KG1 (cell line): ENCODE results near the gene PROKR1.
"Not testable (repeated sequence)": the region's sequence is repeated elsewhere in the genome, so short reads cannot be mapped to it uniquely, and the experiment has no call there.

Experiments
- DNase-seq: peaks from one replicate; lab custom pipeline; 2025; lab: John Stamatoyannopoulos, UW

Gene PROKR1

DNA sequence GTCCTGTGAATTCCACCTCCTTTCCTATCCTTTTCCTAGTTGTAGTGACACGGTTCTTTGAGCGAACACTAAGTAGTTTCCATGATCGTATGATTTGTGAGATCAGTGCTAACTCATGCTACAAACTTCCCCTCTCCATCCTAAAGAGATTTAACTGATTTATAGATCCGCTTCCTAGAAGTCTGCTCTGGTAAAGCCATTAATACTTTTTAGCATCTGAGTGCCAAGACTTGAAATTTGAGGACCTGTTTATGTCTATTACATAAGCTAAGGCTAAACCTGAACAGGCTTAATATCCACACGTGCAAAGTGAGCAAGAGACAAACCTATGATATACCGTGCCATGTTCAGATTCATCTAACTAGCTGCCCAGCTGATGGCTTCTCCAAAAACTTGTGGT, 14.9 kb downstream of the PROKR1 start:
- no peak for DNase-seq

DNA sequence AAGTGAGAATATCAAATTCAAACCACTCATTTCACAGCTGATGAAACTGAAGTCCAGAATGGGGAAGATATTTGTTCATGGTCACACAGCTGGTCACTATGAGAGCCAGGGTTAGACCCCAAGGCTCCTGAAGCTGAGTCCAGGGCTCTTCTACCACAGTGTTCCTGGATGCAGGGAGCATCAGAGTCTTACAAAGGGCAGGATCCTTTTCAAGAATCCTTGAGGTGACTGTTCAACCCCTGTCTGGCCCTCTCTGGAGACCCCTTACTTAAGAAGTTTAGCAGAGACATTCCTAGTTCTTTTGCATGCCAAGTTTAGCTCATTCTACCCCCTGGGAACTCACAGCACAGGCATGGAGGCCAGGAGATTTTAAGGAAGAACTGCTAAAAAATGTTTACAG, 15.7 kb downstream of the PROKR1 start:
- DNase-seq: no peak

DNA sequence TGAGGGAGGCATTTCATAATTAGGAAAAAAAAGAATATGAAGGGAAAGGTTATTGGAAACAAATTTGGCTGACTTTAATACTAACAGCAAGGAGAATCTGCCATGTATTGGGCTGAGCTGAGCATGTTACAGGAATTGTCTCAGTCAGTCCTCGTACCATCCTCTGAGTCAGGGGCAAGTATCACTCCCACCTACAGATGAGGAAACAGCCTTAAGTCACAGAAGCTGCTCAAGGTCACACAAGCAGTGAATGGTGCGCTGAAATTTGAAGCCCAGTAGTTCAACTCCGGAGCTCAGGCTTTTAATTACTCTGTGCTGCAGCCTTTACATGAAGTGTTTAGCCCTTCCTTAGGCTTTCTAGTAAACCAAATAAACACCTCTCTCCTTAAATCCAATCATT, 17.3 kb downstream of the PROKR1 start:
- DNase-seq: no peak

DNA sequence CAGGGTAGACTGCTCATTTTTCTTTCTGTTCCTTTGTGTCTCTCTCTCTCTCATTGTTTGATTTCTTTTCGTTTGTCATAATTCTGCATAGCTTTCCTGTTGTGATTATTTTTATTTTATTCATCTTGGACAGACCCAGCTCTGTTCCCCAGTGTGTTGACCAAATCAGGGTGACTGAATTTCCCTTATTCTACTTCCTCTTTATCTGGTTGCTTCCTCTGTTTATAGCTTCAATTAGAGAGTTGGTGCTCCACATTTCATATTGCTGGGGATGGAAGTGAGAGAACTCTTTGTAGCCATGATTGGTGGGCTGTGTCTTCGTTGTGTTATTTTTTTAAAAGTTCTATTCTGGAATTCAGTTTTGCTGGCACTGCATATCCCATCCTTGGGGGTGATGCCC, 19.1 kb downstream of the PROKR1 start:
- no peak for DNase-seq

DNA sequence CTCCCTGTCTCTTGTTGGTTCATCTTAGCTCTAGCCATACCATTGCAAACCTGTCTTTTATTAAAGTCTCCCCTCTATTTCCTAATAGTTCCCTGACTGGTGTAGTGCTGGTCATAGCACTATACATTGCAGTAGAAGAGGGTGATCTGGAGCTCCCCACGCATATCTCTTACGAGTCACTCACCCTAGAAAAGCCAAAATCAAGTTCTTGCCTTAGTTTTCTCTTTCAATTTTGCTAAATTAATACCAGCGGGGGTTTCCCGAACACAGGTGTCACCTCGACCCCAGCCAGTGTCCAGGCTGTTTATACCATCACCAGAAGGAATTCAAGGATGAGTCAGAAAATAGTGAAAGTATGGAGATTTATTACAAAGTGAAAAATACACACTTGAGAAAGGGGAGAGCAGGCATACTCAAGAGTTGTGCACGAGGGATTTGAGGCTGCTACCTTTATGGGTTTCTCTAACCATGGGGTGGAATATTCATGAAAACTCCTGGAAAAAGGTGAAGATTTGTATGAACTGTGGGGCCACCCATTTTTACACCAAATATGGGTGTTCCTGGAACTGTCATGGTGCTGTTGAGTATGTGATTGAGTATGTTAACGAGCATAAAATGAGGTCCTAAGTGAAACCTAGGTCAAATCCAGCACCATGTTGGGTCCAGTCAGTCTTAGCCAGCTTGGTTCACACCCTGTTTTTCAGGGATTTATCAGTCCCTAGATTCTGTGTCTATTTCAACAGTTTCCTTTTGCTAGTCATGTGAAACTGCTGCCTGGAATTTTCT, 20.2 kb downstream of the PROKR1 start:
- DNase-seq: no peak

DNA sequence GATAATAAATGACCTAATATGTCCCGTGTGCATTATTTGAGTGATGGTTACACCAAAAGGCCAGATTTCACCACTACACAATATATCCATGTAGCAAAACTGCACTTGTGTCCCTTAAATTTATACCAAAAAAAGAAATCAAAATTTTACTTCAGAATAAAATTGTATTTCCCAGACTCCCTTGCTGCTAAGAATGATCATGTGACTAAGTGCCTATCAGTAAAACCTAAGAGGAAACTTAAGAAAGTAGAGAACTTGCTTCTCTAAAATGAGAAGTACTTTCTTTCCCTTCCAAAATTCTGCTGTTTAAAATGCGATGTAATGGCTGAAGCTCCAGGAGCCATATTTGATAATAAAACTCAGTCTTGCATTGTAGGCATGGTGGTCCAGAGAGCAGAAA, 24.0 kb downstream of the PROKR1 start:
- no peak for DNase-seq

DNA sequence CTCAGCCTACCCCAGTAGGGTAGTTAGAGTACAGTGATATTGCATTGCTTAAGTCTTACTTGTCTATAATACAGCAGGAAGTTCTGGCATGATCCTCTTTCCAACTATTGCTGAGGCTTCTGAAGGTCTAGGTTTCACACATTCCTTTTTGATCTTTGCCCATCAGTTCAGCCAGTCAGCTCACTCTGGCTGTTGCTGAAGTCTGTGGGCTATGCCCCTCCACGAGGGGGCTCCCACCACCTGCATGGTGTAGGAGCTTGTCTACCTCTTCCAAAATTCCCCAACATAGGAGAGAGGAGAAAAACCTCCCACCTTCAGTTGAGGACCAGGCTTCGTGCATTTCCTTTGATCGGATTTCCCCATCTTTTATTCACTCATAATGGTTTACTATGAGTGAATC, 26.3 kb downstream of the PROKR1 start:
- no peak for DNase-seq

DNA sequence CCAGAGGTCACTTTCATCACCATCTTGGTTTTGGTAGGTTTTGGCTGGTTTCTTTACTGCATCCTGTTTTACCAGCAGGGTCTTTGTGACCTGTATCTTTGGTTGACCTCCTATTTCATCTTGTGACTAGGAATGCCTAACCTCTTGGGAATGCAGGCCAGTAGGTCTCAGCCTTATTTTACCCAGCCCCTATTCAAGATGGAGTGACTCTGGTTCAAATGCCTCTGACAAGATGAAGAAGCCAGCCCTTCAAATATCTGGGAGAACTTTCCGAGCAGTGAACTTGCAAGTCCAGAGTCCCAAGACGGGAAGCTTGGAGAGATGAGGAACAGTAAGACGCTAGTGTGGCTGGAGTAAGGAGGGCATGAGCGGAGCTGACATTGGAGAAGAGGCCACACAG, 28.6 kb downstream of the PROKR1 start:
- DNase-seq: no peak

DNA sequence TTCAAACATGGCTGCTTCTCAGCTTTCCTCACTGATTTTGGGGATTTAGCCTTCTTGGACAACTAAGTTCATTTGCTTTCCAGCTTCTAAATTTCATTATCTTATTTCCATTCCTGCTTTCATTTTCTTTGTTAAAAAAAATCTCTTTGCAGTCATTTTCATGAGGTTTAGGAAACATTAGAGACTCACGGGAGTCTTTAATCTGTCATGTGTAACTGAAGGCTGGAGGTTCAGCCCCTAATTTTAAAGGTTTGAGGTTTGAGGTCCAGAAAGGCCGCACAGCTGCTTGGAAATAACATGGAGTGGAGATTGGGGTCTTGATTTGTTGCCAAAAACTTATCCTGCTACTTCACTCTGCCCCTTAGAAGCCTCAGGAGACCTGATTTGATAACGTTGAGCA, 30.3 kb downstream of the PROKR1 start:
- no peak for DNase-seq

DNA sequence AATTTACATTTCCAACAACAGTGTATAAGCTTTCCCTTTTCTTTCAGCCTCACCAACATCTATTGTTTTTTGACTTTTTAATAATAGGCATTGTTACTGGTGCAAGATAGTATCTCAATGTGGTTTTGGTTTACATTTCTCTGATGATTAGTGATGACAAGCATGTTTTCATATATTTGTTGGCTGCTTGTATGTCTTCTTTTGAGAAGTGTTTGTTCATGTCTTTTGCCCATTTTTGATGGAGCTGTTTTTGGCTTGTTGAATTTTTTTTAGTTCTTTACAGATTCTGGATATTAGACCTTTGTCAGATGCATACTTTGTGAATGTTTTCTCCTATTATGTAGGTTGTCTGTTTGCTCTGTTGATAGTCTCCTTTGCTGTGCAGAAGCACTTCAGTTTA, 32.1 kb downstream of the PROKR1 start:
- no peak for DNase-seq

DNA sequence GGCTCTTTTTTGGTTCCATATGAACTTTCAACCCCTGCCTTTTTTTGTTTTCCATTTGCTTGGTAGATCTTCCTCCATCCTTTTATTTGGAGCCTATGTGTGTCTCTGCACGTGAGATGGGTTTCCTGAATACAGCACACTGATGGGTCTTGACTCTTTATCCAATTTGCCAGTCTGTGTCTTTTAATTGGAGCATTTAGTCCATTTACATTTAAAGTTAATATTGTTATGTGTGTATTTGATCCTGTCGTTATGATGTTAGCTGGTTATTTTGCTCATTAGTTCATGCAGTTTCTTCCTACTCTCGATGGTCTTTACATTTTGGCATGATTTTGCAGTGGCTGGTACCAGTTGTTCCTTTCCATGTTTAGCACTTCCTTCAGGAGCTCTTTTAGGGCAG, 34.5 kb downstream of the PROKR1 start:
- DNase-seq: not testable (repeated sequence)

DNA sequence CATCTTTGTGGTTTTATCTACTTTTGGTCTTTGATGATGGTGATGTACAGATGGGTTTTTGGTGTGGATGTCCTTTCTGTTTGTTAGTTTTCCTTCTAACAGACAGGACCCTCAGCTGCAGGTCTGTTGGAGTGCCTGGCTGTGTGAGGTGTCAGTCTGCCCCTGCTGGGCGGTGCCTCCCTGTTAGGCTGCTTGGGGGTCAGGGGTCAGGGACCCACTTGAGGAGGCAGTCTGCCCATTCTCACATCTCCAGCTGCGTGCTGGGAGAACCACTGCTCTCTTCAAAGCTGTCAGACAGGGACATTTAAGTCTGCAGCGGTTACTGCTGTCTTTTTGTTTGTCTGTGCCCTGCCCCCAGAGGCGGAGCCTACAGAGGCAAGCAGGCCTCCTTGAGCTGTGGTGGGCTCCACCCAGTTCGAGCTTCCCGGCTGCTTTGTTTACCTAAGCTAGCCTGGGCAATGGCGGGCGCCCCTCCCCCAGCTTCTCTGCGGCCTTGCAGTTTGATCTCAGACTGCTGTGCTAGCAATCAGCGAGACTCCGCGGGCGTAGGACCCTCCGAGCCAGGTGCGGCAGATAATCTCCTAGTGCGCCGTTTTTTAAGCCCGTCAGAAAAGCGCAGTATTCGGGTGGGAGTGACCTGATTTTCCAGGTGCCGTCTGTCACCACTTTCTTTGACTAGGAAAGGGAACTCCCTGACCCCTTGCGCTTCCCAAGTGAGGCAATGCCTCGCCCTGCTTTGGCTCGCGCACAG, 36.0 kb downstream of the PROKR1 start:
- DNase-seq: not testable (repeated sequence)

DNA sequence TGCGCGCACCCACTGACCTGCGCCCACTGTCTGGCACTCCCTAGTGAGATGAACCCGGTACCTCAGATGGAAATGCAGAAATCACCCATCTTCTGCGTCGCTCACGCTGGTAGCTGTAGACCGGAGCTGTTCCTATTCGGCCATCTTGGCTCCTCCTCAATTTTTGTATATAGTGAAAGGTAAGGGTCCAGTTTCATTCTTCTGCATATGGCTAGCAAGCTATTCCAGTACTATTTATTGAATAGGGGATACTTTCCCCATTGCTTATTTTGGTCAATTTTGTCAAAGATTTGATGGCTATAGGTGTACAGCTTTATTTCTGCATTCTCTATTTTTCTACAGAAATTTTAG, 36.5 kb downstream of the PROKR1 start:
- not testable (repeated sequence) for DNase-seq

DNA sequence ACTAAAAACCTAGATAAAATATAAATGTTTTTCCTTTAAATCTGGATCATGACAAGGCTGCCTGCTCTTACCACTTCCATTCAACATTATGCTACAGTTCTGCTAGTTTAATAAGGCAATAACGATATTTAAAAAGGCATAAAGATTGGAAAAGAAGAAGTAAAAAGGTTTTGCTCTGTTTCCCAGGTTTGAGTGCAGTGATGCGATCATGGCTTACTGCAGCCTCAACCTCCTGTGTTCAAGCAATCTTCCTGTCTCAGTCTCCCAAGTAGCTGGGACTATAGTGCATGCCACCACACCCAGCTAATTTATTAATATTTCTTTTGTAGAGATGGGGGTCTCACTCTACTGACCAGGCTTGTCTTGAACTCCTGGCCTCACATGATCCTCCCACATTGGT, 40.8 kb downstream of the PROKR1 start:
- DNase-seq: no peak

DNA sequence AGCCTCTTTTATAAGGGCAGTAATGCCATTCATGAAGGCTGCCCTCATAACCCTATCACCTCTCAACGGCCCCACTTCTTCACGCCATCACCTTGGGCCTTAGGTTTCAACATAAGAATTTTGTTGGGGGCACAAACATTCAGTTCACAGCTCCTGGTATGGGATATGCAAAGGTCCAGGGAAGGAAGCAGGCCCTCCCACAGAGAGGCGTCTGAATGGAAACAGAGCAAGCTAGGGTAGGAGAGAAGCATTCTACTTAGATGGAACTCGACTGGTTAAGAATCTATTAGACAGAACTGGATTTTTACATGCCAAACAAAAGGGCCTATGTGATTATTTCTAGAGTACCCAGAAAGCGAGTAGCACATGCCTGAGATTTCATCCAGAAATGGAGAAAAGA, 42.8 kb downstream of the PROKR1 start:
- DNase-seq: no peak

DNA sequence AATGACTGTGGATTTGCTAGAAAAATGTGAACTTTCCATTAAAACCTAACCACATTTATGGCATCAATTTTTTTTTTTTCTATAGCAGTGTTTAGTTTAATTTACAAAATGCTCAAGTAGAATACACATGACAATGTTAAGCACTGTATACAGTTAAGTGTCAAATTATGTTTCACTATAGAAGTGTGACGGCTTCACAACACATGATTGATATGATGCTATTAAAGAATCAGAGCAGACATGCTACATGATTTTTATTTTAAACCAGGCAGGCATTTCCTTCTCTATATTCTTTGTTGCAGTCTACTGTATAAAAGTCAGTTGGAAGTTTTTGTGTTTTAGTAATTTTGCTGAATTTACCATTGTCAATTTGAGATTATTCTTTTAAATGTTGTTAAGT, 43.6 kb downstream of the PROKR1 start:
- no peak for DNase-seq

DNA sequence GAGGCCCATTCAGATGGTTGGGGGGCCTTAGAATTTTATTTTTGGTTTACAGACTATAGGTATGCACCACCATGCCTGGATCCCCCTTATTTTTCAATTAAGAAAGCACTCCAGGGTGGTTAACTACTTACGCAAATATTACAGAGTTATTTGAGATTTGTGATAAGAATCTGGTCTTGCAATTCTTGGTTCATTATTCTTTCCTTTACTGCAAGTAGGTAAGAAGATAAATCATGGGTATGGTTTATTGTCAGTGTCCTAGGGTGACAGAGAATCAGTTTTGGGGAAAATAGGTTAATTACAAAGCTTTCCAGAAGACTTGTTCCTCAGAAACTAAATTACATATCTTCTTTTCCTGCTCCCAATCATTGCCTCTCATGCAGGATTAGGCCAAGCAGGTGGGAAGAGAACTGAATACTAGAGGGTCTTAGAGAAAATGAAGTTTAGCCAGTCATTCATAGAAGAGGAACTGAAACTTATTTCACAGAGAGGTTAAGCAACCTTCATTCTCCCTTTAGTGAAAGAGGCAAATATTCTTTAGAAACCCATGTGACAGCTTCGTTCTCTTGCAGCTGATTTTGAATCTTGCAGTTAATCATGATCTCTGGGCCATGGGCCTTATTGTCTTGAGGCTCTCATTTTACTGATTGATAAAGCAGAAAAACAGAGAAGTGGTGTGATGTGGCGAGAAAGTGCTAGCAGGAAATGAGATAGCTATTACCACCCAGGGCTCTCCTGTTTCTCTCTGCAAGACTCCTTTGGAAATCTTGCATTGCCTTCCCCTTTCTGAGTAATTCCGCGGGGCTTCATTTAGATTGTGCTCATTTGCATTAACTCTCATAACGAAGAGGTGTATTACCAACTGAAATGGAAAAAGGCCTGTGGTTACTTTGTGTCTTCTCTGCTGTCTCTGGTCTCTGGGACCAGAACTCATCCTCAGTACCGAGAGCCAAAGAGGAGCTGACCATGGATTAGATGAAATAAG, 46.5 kb downstream of the PROKR1 start:
- DNase-seq: peak; percentile 40

DNA sequence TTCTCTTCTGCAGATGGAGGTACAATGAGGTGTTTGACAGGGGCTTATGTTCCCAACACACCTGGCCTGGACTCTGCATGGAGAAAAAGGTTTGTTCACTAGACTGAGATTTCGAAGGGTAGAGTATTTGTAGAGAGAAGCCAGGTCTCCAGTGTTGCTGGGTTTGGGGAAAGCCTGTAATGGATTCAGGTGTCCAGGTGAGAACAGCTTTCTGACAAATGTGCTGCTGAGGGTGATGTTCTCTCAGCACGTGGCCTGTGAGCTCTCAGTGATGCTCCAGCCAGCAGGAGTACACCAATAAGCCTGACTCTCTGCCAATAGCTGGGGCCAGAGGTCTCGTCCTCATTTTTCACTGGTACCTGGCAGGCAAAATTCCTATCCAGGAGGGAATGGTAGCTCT, 47.5 kb downstream of the PROKR1 start:
- DNase-seq: no peak

DNA sequence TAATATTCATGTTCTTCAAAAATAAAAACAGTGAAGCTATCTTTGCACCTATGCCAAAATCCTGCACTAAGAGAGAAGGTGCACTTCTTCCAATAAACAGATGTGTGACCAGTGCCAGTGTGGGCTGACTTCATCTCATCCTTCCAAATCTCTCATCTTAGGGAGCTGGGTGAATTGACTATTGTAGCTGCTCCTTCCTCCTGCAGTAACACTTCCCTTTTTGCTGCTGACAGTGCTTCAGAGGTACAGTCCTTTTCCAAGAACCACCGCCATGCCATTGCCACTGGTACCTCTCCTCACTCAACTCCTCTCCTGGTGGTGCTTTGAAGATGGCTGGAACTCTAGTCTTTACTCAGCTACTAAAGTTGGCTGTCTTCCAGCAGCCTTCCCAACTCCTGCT, 49.1 kb downstream of the PROKR1 start:
- no peak for DNase-seq

DNA sequence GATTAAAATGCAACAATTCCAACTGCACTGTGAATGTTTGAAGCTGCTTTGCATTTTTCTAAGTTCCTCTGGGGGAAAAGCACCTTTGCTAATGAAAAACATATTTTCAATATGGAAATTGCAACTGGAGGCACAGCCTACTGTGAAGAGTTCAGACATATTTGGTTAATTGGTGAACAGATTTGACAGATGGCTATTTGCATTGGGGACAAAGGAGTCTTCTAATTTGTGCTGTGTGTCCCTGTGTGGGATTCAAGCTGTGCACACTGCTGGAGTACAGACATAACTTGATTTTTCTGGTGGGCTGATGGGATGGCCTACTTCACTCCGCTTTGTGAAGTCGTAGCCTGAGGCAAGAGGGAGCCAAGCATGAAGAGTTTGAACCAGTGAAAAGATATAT, 50.6 kb downstream of the PROKR1 start:
- DNase-seq: no peak

DNA sequence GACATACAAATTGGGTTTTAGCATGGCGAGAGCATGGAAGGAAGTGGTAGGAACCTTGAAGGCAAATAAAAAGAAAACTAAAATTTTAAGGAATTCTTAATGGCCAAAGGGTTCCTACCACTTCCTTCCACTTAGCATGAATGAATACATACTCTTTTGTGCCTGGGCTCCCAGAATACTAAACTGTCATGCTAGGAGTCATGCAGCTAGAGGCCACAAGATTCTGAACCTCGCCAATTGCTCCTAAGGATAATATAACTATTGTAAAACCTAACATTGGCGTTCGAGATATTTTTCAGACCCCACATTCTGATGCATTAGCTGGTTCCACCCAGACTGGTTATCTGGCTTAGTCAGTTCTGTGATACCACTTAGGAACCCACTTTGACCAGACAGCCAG, 52.6 kb downstream of the PROKR1 start:
- DNase-seq: no peak

DNA sequence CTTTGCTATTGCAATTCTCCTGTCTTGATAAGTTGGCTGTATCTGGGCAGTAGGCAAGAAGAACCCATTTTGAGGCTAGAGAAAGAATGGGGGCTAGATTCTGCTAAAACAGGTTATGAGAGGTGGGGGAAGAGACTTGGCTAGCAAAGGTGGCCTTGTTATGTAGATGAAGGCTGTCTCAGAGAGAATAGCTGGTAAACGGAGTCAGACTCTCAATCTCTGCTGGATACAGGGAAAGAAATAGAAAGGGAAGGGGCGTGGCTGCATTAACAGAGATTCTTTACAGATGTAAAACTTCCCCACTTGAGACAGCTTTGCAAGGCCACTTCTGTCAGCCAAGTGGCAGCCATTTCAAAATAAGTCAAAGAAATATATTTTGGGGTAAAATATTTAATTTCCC, 53.2 kb downstream of the PROKR1 start:
- DNase-seq: no peak
